ENCODE measurements around the gene SLC25A29. TPM values are rescaled to one million over a fixed set of nuclear protein-coding genes. Genes with fewer than 3 reads are reported as not detected.

The SLC25A29 gene
- total and polyA plus RNA-seq, 2 of the 13 experiments (the other 11 are each of a cell fraction or from before 2014, with no cell fraction given) = 12.2 to 17.2 TPM

DNA sequence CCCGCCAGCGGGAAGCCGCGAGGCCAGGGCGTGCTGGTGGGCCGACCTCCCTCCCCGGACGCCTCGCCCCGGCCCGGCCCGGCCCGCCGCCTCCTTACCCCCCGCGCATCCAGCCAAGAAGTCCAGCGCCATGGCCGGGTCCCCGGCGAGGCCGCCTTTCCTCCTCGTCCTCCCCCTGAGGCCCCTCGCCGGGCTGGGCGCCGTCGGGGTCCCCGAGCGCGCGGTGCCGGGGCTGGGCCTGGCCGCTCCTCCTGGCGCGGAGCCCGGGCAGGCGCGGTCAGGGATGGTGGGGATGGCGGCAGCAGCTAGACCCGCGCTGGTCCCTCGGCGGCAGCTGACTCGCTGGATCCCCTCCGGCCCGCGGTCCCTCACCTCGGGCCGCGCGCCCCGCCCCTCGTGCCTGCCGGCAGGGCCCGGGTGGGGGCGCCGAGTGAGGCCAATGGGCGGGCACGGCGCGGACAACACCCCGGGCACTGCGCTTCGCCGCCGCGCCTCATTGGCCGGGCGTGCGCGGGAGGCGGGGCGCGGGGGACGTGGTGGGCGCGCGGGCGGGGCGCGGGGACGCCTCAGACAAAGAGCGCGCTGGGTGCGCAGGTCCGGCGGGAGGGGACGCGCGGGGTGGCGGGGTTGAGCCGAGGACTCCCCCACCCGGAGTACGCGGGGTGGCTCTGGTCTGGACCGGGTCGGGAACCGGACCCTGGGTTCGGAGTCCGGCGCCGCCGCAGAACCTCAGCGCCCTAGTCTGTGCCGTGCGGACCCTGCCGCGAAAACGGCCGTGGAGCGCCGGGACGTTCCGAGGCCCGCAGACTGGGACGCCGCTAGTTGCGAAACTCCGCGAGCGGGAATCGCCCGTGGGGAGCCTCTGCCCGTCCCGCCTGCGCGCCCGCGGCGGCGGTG, at the start of gene SLC25A29 (continued):
- TF ChIP-seq, protein P1, sequence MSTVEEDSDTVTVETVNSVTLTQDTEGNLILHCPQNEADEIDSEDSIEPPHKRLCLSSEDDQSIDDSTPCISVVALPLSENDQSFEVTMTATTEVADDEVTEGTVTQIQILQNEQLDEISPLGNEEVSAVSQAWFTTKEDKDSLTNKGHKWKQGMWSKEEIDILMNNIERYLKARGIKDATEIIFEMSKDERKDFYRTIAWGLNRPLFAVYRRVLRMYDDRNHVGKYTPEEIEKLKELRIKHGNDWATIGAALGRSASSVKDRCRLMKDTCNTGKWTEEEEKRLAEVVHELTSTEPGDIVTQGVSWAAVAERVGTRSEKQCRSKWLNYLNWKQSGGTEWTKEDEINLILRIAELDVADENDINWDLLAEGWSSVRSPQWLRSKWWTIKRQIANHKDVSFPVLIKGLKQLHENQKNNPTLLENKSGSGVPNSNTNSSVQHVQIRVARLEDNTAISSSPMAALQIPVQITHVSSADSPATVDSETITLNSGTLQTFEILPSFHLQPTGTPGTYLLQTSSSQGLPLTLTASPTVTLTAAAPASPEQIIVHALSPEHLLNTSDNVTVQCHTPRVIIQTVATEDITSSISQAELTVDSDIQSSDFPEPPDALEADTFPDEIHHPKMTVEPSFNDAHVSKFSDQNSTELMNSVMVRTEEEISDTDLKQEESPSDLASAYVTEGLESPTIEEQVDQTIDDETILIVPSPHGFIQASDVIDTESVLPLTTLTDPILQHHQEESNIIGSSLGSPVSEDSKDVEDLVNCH (CRISPR knock-in tag; IDR thresholded peaks at IDR 0.05) = no peak
- TF ChIP-seq ZNF10 (CRISPR knock-in tag; IDR thresholded peaks at IDR 0.05; ENCODE audit: borderline replicate concordance, low read depth) = no peak
- no peak for TF ChIP-seq NR3C1 (CRISPR knock-in tag; IDR thresholded peaks at IDR 0.05)
- no peak for TF ChIP-seq ZNF24 (IDR thresholded peaks at IDR 0.05)
- TF ChIP-seq KLF15 (CRISPR knock-in tag; IDR thresholded peaks at IDR 0.05; ENCODE audit: borderline replicate concordance) = no peak
- TF ChIP-seq AGO2 (optimal IDR thresholded peaks at IDR 0.05; ENCODE audit: low read depth, low read length) = no peak
- TF ChIP-seq ARHGAP35 (CRISPR knock-in tag; IDR thresholded peaks at IDR 0.05; ENCODE audit: borderline replicate concordance) = peak; percentile 60; the same call in 1 of the 2 replicates
- no peak for TF ChIP-seq NFIB (CRISPR knock-in tag; IDR thresholded peaks at IDR 0.05; ENCODE audit: borderline replicate concordance)
- TF ChIP-seq, protein P2, sequence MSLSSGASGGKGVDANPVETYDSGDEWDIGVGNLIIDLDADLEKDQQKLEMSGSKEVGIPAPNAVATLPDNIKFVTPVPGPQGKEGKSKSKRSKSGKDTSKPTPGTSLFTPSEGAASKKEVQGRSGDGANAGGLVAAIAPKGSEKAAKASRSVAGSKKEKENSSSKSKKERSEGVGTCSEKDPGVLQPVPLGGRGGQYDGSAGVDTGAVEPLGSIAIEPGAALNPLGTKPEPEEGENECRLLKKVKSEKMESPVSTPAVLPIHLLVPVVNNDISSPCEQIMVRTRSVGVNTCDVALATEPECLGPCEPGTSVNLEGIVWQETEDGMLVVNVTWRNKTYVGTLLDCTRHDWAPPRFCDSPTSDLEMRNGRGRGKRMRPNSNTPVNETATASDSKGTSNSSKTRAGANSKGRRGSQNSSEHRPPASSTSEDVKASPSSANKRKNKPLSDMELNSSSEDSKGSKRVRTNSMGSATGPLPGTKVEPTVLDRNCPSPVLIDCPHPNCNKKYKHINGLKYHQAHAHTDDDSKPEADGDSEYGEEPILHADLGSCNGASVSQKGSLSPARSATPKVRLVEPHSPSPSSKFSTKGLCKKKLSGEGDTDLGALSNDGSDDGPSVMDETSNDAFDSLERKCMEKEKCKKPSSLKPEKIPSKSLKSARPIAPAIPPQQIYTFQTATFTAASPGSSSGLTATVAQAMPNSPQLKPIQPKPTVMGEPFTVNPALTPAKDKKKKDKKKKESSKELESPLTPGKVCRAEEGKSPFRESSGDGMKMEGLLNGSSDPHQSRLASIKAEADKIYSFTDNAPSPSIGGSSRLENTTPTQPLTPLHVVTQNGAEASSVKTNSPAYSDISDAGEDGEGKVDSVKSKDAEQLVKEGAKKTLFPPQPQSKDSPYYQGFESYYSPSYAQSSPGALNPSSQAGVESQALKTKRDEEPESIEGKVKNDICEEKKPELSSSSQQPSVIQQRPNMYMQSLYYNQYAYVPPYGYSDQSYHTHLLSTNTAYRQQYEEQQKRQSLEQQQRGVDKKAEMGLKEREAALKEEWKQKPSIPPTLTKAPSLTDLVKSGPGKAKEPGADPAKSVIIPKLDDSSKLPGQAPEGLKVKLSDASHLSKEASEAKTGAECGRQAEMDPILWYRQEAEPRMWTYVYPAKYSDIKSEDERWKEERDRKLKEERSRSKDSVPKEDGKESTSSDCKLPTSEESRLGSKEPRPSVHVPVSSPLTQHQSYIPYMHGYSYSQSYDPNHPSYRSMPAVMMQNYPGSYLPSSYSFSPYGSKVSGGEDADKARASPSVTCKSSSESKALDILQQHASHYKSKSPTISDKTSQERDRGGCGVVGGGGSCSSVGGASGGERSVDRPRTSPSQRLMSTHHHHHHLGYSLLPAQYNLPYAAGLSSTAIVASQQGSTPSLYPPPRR (CRISPR knock-in tag; IDR thresholded peaks at IDR 0.05; ENCODE audit: borderline replicate concordance) = no peak
- TF ChIP-seq HOXA9 (CRISPR knock-in tag; IDR thresholded peaks at IDR 0.05; ENCODE audit: borderline replicate concordance) = no peak
- TF ChIP-seq, protein P3, sequence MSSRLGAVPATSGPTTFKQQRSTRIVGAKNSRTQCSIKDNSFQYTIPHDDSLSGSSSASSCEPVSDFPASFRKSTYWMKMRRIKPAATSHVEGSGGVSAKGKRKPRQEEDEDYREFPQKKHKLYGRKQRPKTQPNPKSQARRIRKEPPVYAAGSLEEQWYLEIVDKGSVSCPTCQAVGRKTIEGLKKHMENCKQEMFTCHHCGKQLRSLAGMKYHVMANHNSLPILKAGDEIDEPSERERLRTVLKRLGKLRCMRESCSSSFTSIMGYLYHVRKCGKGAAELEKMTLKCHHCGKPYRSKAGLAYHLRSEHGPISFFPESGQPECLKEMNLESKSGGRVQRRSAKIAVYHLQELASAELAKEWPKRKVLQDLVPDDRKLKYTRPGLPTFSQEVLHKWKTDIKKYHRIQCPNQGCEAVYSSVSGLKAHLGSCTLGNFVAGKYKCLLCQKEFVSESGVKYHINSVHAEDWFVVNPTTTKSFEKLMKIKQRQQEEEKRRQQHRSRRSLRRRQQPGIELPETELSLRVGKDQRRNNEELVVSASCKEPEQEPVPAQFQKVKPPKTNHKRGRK (CRISPR knock-in tag; IDR thresholded peaks at IDR 0.05) = no peak
- peak; percentile 65 for TF ChIP-seq RBFOX2 (IDR thresholded peaks at IDR 0.05; ENCODE audit: low read depth, low read length)
- TF ChIP-seq, protein P4, sequence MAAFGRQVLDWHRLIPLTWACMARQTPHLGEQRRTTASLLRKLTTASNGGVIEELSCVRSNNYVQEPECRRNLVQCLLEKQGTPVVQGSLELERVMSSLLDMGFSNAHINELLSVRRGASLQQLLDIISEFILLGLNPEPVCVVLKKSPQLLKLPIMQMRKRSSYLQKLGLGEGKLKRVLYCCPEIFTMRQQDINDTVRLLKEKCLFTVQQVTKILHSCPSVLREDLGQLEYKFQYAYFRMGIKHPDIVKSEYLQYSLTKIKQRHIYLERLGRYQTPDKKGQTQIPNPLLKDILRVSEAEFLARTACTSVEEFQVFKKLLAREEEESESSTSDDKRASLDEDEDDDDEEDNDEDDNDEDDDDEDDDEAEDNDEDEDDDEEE (CRISPR knock-in tag; IDR thresholded peaks at IDR 0.05) = no peak
- TF ChIP-seq ZNF432 (CRISPR knock-in tag; IDR thresholded peaks at IDR 0.05; ENCODE audit: borderline replicate concordance) = no peak
- no peak for TF ChIP-seq LCORL (IDR thresholded peaks at IDR 0.05)
- TF ChIP-seq LCORL (CRISPR knock-in tag; IDR thresholded peaks at IDR 0.05) = 0 out of 2 replicates have a peak, but pooled peaks have one; percentile 29
- TF ChIP-seq ZNF446 (CRISPR knock-in tag; IDR thresholded peaks at IDR 0.05) = peak; percentile 89; the same call in 1 of the 2 replicates
- no peak for TF ChIP-seq TOE1 (CRISPR knock-in tag; IDR thresholded peaks at IDR 0.05)
- no peak for TF ChIP-seq ZNF562 (CRISPR knock-in tag; IDR thresholded peaks at IDR 0.05; ENCODE audit: borderline replicate concordance)
